Psoas muscle (tissue), 8 donors: ENCODE results near the gene PCMTD2. TPM values are rescaled to one million over a fixed set of nuclear protein-coding genes. Genes with fewer than 3 reads are reported as not detected.

Experiments used
- ATAC-seq, 4 donors: fragments of 200-7000 bp; cut with Tn5 transposase; one replicate each; pipeline ENCODE4 v1.9.1; 2020; ENCODE audit warnings: moderate library complexity in 3 of 4, mild to moderate bottlenecking in 2 of 4
- DNase-seq, 2 donors: peaks; one replicate each; pipeline ENCODE4 v3.0.0-alpha.2; 2020
- H3K27ac ChIP-seq: fragments of 200-600 bp; one replicate; pipeline ENCODE4 v1.8.0; 2022
- H3K27me3 ChIP-seq, 3 donors: fragments of 200-600 bp in 1 of 3; one replicate each; pipeline versions ENCODE4 v1.6.1 to v1.8.0; 2013 to 2022; ENCODE audit warnings: low read length in 2 of 3, mild to moderate bottlenecking in 2 of 3, moderate library complexity in 1 of 3; ENCODE audit not compliant: insufficient read depth in 3 of 3
- H3K36me3 ChIP-seq, 2 donors: fragments of 200-600 bp in 1 of 2; one replicate each; pipeline versions ENCODE4 v1.6.1 to v1.8.0; 2013 to 2022; ENCODE audit warnings: low read depth in 1 of 2, mild to moderate bottlenecking in 1 of 2, moderate library complexity in 1 of 2; ENCODE audit not compliant: insufficient read depth in 1 of 2
- H3K4me1 ChIP-seq: fragments of 200-600 bp; one replicate; pipeline ENCODE4 v1.8.0; 2022
- H3K4me3 ChIP-seq: fragments of 200-600 bp; one replicate; pipeline ENCODE4 v1.8.0; 2022; ENCODE audit warnings: mild to moderate bottlenecking
- H3K9me3 ChIP-seq: fragments of 200-600 bp; one replicate; pipeline ENCODE4 v1.8.0; 2022
- CTCF ChIP-seq: fragments of 200-600 bp; IDR thresholded peaks from one replicate; pipeline ENCODE4 v1.8.0; 2022; ENCODE audit warnings: antibody characterized with exemption
- WGBS, 3 donors: extraction: QIAGEN DNeasy Blood & Tissue Kit; methylation state at CpG; one replicate each; pipeline versions ENCODE4 v1.1.6 to v1.1.7; 2013; 5-methylcytosine and 5-hydroxymethylcytosine counted together
- intact Hi-C, 2 donors: fragments of 100-400 bp; cut with DNase I; formaldehyde crosslinking; loops; one replicate each; pipeline versions ENCODE4 v1.11.0 to v1.14.2; 2022
- polyA plus RNA-seq, 3 donors: library from polyadenylated mRNA; stranded (reverse); fragments of 200-250 nt; gene quantifications; one replicate each; pipeline ENCODE4 v1.2.3, GENCODE V29; 2013
- total RNA-seq, 4 donors: library from RNA; stranded (reverse); fragmentation: NEBNext Ultra II Directional in 2 of 4; extraction: Animal tissue kit (Norgen Biotek cat#: 25700) in 2 of 4; gene quantifications; one replicate each; pipeline versions ENCODE4 v1.2.1 to v1.2.4, GENCODE V29; 2021 to 2023
- donor health status: healthy with polysubstance abuse.
- donor health status: DM: no; HTN: no; CAD: no; lungs with moderate emphysema.
- donor health status: Bipolar disorder and iron deficiency.
- donor health status: healthy.
- donor health status: DM: yes; HTN: yes; CAD: no.
- donor health status: DM: no; HTN: no; CAD: no.
- donor health status: DM: no; HTN: no; CAD: no.
- donor health status: DM: yes; HTN: yes; CAD: no.

Gene PCMTD2
- total and polyA plus RNA-seq, 7 donors = 11.7 to 47.3 (median 37.8) TPM

GRCh38 chr20:64258071-64258823 lies 2.7 kb downstream of the PCMTD2 start:
- intact Hi-C loops = no loop called here
- H3K27ac ChIP-seq = peak overlapping the region; percentile 30
- peaks cover 65% of the 10 kb centered on the region for H3K4me1 ChIP-seq
- H3K36me3 ChIP-seq = no peaks in the 10 kb centered on the region
- peak overlapping the region; percentile 10 for H3K4me3 ChIP-seq
- no peak for DNase-seq
- no peaks in the 10 kb centered on the region for H3K9me3 ChIP-seq
- TF ChIP-seq CTCF = no peak
- no peaks in the 10 kb centered on the region for H3K27me3 ChIP-seq
- ATAC-seq = no peak
- WGBS, 3 donors = 68 to 77% (median 75%) methylated on average over 9 of the region's 9 CpGs

GRCh38 chr20:64260239-64260638 lies 4.7 kb downstream of the PCMTD2 start:
- DNase-seq (no peak), ATAC-seq (no peak)
- peaks cover 76% of the 10 kb centered on the region for H3K4me1 ChIP-seq
- H3K9me3 ChIP-seq = no peaks in the 10 kb centered on the region
- 61 to 94% (median 75%) methylated on average over 6 of the region's 6 CpGs for WGBS, 3 donors
- no peak overlapping the region for H3K4me3 ChIP-seq
- no peak for TF ChIP-seq CTCF
- no peak overlapping the region for H3K27ac ChIP-seq
- H3K27me3 ChIP-seq = no peaks in the 10 kb centered on the region
- intact Hi-C loops = no loop called here
- H3K36me3 ChIP-seq = peaks cover 0 to 2% of the 10 kb centered on the region in 2 donors

- no peaks in the 10 kb centered on the region for H3K9me3 ChIP-seq
- no peak for DNase-seq
- peak overlapping the region; percentile 43 for H3K27ac ChIP-seq
These were observed 5.6 kb downstream of the PCMTD2 start for GRCh38 chr20:64261138-64261537.

GRCh38 chr20:64264091-64264490 lies 8.5 kb downstream of the PCMTD2 start:
- Histone ChIP-seq H3K4me1 (peaks cover 84% of the 10 kb centered on the region), H3K36me3 (peaks cover 0 to 17% of the 10 kb centered on the region in 2 donors), H3K4me3 (no peak overlapping the region), H3K9me3 (no peaks in the 10 kb centered on the region), H3K27ac (no peak overlapping the region), H3K27me3 (no peaks in the 10 kb centered on the region)
- WGBS, 3 donors = 64 to 81% (median 70%) methylated on average over 4 of the region's 4 CpGs
- ATAC-seq (no peak), DNase-seq (no peak)
- intact Hi-C loops = no loop called here
- no peak for TF ChIP-seq CTCF

More at GRCh38 chr20:64261138-64261537, 5.6 kb downstream of the PCMTD2 start:
- intact Hi-C loops = no loop called here
- no peak for TF ChIP-seq CTCF
- WGBS, 3 donors = 4 to 13% (median 8%) methylated on average over 9 of the region's 9 CpGs
- Histone ChIP-seq H3K4me1 (peaks cover 84% of the 10 kb centered on the region), H3K27me3 (no peaks in the 10 kb centered on the region), H3K36me3 (peaks cover 0 to 11% of the 10 kb centered on the region in 2 donors), H3K4me3 (peak overlapping the region; percentile 30)
- peak in 3 of 4 donors; percentile 47 to 61 (median 58) for ATAC-seq
